ENCODE results near the gene OR4M2.
"Not testable (repeated sequence)": the region's sequence is repeated elsewhere in the genome, so short reads cannot be mapped to it uniquely, and the experiment has no call there.

Gene OR4M2
- total RNA-seq: 0 reads per million in 3 donors

GRCh38 chr15:22080227-22080626, at the start of gene OR4M2:
OR4M2 (plus strand) TSS chr15:22080527; CDS start chr15:22080625, 98 bp downstream.
- not testable (repeated sequence) for H3K36me3 ChIP-seq (ENCODE audit: control insufficient read depth, insufficient read depth, low read length); DNase-seq; H3K4me1 ChIP-seq (ENCODE audit: control insufficient read depth, insufficient read depth, low read length, poor library complexity, severe bottlenecking); H3K4me3 ChIP-seq (ENCODE audit: insufficient read depth, low read depth, low read length, poor library complexity, severe bottlenecking); H3K27ac ChIP-seq (ENCODE audit: insufficient read depth, low read length, poor library complexity, severe bottlenecking); H3K27me3 ChIP-seq (replicated peaks; ENCODE audit: control insufficient read depth, insufficient read depth, low read length, poor library complexity, severe bottlenecking); H3K9me3 ChIP-seq (ENCODE audit: control insufficient read depth, low read length)

GRCh38 chr15:22069267-22069666, 11.1 kb upstream of the OR4M2 start:
- not testable (repeated sequence) for DNase-seq; H3K27ac ChIP-seq (ENCODE audit: insufficient read depth, low read length, poor library complexity, severe bottlenecking); H3K9me3 ChIP-seq (ENCODE audit: control insufficient read depth, low read length); H3K4me3 ChIP-seq (ENCODE audit: insufficient read depth, low read depth, low read length, poor library complexity, severe bottlenecking); H3K27me3 ChIP-seq (replicated peaks; ENCODE audit: control insufficient read depth, insufficient read depth, low read length, poor library complexity, severe bottlenecking); H3K36me3 ChIP-seq (ENCODE audit: control insufficient read depth, insufficient read depth, low read length); H3K4me1 ChIP-seq (ENCODE audit: control insufficient read depth, insufficient read depth, low read length, poor library complexity, severe bottlenecking)

- DNase-seq; H3K36me3 ChIP-seq (ENCODE audit: control insufficient read depth, insufficient read depth, low read length); H3K9me3 ChIP-seq (ENCODE audit: control insufficient read depth, low read length); H3K4me1 ChIP-seq (ENCODE audit: control insufficient read depth, insufficient read depth, low read length, poor library complexity, severe bottlenecking); H3K4me3 ChIP-seq (ENCODE audit: insufficient read depth, low read depth, low read length, poor library complexity, severe bottlenecking); H3K27me3 ChIP-seq (replicated peaks; ENCODE audit: control insufficient read depth, insufficient read depth, low read length, poor library complexity, severe bottlenecking); H3K27ac ChIP-seq (ENCODE audit: insufficient read depth, low read length, poor library complexity, severe bottlenecking): not testable (repeated sequence)
Observed at GRCh38 chr15:22081386-22081785, 1.1 kb downstream of the OR4M2 start.

GRCh38 chr15:22098616-22099253, 18.4 kb downstream of the OR4M2 start:
- H3K4me3 ChIP-seq (ENCODE audit: insufficient read depth, low read depth, low read length, poor library complexity, severe bottlenecking); H3K36me3 ChIP-seq (ENCODE audit: control insufficient read depth, insufficient read depth, low read length); DNase-seq; H3K4me1 ChIP-seq (ENCODE audit: control insufficient read depth, insufficient read depth, low read length, poor library complexity, severe bottlenecking); H3K9me3 ChIP-seq (ENCODE audit: control insufficient read depth, low read length); H3K27me3 ChIP-seq (replicated peaks; ENCODE audit: control insufficient read depth, insufficient read depth, low read length, poor library complexity, severe bottlenecking); H3K27ac ChIP-seq (ENCODE audit: insufficient read depth, low read length, poor library complexity, severe bottlenecking): not testable (repeated sequence)

- H3K4me3 ChIP-seq (ENCODE audit: insufficient read depth, low read depth, low read length, poor library complexity, severe bottlenecking); H3K36me3 ChIP-seq (ENCODE audit: control insufficient read depth, insufficient read depth, low read length); H3K27me3 ChIP-seq (replicated peaks; ENCODE audit: control insufficient read depth, insufficient read depth, low read length, poor library complexity, severe bottlenecking); H3K4me1 ChIP-seq (ENCODE audit: control insufficient read depth, insufficient read depth, low read length, poor library complexity, severe bottlenecking); H3K27ac ChIP-seq (ENCODE audit: insufficient read depth, low read length, poor library complexity, severe bottlenecking); DNase-seq; H3K9me3 ChIP-seq (ENCODE audit: control insufficient read depth, low read length): not testable (repeated sequence)
Observed at GRCh38 chr15:22099289-22099891, 19.1 kb downstream of the OR4M2 start.

GRCh38 chr15:22122033-22122432, 41.7 kb downstream of the OR4M2 start:
- not testable (repeated sequence) for H3K4me1 ChIP-seq (ENCODE audit: control insufficient read depth, insufficient read depth, low read length, poor library complexity, severe bottlenecking); H3K27ac ChIP-seq (ENCODE audit: insufficient read depth, low read length, poor library complexity, severe bottlenecking); DNase-seq; H3K27me3 ChIP-seq (replicated peaks; ENCODE audit: control insufficient read depth, insufficient read depth, low read length, poor library complexity, severe bottlenecking); H3K4me3 ChIP-seq (ENCODE audit: insufficient read depth, low read depth, low read length, poor library complexity, severe bottlenecking); H3K36me3 ChIP-seq (ENCODE audit: control insufficient read depth, insufficient read depth, low read length); H3K9me3 ChIP-seq (ENCODE audit: control insufficient read depth, low read length)

Measured in effector memory CD4-positive, alpha-beta T cell (primary cell).